ENCODE results near the gene TBRG1.
"Not testable (repeated sequence)": the region's sequence is repeated elsewhere in the genome, so short reads cannot be mapped to it uniquely, and the experiment has no call there.

The TBRG1 gene, protein sequence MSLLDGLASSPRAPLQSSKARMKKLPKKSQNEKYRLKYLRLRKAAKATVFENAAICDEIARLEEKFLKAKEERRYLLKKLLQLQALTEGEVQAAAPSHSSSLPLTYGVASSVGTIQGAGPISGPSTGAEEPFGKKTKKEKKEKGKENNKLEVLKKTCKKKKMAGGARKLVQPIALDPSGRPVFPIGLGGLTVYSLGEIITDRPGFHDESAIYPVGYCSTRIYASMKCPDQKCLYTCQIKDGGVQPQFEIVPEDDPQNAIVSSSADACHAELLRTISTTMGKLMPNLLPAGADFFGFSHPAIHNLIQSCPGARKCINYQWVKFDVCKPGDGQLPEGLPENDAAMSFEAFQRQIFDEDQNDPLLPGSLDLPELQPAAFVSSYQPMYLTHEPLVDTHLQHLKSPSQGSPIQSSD

DNA sequence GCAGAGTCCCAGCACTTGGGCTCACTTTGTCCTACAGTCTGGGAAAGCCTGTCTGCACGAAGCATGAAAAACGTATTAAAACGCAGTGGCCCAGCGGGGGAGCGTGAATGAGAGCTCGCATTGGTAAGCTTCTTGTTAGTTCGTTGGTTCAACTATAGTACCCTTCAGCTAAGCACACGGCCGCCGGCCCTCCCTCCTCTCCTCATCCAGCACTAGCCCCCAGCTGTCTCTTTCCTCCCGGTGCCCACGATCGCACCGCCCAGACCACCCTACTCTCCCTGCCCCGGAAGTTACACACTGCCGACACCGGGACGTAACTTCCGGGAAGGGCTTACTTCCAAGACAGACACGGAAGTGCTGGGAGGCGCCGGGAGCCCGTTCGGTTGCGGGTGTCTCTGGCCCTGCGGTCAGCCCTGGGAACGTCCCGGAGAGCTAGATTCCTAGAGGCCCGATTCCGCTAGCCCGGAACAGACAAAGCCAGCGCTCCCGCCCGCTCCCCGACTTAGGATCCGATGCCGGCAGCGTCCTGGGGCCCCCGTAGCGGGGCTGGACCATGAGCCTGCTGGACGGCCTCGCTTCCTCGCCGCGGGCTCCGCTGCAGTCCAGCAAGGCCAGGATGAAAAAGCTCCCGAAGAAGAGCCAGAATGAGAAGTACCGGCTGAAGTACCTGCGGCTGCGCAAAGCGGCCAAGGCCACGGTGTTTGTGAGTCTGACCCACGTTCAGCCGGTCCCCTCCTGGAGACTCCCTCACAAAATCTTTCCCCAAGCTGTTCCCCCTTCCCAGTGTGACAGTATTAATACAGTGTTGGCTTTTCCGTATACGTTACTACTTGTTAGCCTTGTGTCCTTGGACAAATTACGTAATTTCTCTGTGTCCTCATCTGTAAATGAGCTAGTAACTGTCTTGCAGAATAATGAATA, at the start of gene TBRG1:
TSS of gene TBRG1 (plus strand) at position 334 of the 921 bp plus-strand sequence. CDS start at position 554, 220 bp downstream.
- peak; percentile 69 to 76 for DNase-seq (ENCODE audit: extremely low read depth in 1 of 2, low read depth in 1 of 2)

GRCh38 chr11:124577716-124578427, 44.8 kb upstream of the TBRG1 start:
- DNase-seq (ENCODE audit: extremely low read depth in 1 of 2, low read depth in 1 of 2), result no peak

DNA sequence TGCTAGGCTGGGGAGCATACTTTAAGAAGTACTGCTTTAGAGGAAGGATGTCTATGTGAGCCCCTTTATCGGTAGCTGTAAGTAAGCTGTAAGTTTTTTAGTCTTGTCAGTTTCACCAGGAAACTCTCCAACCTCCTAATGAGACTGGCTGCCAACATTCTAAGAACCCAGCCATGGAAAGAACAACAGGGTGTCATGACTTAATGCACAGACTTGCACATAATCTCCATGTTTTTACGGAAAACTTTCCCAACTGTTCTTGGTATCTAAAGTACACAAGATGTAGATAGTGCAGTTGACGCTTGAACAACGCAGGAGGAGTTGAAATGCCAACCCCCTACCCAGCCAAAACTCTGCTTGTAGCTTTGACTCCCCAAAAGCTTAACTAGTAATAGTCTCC, 43.9 kb upstream of the TBRG1 start:
- DNase-seq (ENCODE audit: extremely low read depth in 1 of 2, low read depth in 1 of 2), result no peak

GRCh38 chr11:124581817-124582216, 40.8 kb upstream of the TBRG1 start:
- DNase-seq (ENCODE audit: extremely low read depth in 1 of 2, low read depth in 1 of 2), result no peak

GRCh38 chr11:124582565-124582964, 40.1 kb upstream of the TBRG1 start:
- DNase-seq (ENCODE audit: extremely low read depth in 1 of 2, low read depth in 1 of 2), result no peak

- no peak for DNase-seq (ENCODE audit: extremely low read depth in 1 of 2, low read depth in 1 of 2)
Observed at GRCh38 chr11:124583781-124584180, 38.9 kb upstream of the TBRG1 start.

GRCh38 chr11:124584681-124585372, 37.8 kb upstream of the TBRG1 start:
- DNase-seq (ENCODE audit: extremely low read depth in 1 of 2, low read depth in 1 of 2), result no peak

GRCh38 chr11:124586238-124586860, 36.3 kb upstream of the TBRG1 start:
- no peak for DNase-seq (ENCODE audit: extremely low read depth in 1 of 2, low read depth in 1 of 2)

DNA sequence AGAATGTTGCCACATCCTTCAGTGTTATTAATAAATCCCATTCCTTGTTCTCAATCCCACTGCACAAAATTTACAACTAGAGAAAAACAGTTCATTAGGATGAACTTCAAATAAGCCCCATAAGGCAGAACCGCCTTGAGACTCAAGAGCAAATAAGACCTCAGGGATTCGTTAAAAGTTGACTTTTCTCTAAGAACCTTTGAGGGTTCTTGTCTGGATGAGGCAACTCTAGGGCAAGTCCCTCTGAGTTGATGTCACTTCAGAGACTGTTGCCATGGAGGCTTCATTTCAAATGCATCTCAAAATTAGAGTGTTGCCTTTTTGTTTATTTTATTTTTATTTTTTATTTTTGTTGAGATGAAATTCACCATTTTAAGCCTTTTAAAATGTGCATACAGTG, 31.2 kb upstream of the TBRG1 start:
- DNase-seq (ENCODE audit: extremely low read depth in 1 of 2, low read depth in 1 of 2), result no peak

DNA sequence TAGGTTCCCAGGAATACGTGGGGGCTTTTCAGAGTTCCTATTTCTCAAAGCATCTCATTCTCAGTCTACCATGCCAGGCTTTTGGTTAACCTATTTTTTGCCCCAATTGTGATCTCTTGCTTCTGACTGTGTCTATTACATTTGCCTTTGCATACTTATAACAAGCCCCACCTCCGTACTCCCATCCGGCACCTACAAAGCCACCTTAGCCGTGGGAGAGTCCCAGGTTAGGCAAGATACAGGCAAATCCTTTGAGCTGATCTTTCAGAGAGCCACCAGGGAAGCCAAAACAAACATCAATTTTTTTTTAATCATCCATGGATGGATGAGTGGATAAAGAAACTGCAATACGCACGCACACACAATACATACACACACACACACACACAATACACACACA, 30.0 kb upstream of the TBRG1 start:
- DNase-seq (ENCODE audit: extremely low read depth in 1 of 2, low read depth in 1 of 2), result no peak

DNA sequence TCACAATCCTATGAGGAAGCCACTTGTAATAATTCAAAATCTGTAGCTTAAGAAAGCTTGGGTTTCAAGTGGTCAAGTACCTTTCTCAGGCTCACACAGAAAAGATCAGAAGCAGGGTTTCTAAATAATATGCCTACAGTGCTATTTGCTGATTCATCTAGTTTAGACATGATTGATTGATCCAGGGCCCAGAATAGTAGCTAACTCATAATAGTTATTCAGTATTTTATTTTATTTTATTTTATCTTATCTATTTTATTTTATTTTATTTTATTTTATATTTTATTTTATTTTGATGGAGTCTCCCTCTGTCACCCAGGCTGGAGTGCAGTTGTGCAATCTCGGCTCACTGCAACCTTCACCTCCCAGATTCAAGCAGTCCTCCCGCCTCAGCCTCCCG, 27.4 kb upstream of the TBRG1 start:
- DNase-seq (ENCODE audit: extremely low read depth in 1 of 2, low read depth in 1 of 2), result no peak

GRCh38 chr11:124597626-124598025, 25.0 kb upstream of the TBRG1 start:
- no peak for DNase-seq (ENCODE audit: extremely low read depth in 1 of 2, low read depth in 1 of 2)

GRCh38 chr11:124600621-124601320, 21.9 kb upstream of the TBRG1 start:
- DNase-seq (ENCODE audit: extremely low read depth in 1 of 2, low read depth in 1 of 2), result no peak

- DNase-seq (ENCODE audit: extremely low read depth in 1 of 2, low read depth in 1 of 2), result no peak
Observed at GRCh38 chr11:124602193-124602592, 20.5 kb upstream of the TBRG1 start.

DNA sequence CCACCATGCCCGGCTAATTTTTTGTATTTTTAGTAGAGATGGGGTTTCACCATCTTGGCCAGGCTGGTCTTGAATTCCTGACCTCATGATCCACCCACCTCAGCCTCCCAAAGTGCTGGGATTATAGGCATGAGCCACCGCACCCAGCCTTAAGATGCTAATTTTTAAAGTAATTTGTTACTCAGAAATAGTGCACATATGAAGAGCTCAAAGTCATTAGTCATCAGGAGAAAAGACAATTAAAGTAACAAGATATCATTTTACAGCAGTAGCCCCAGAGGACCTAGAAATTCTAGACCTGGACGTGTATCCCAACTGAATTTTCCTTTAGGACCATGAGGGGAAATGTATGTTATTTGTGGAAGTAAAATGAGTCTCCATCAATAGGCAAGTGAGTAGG, 19.9 kb upstream of the TBRG1 start:
- not testable (repeated sequence) for DNase-seq (ENCODE audit: extremely low read depth in 1 of 2, low read depth in 1 of 2)

GRCh38 chr11:124605719-124606118, 16.9 kb upstream of the TBRG1 start:
- DNase-seq (ENCODE audit: extremely low read depth in 1 of 2, low read depth in 1 of 2), result no peak

DNA sequence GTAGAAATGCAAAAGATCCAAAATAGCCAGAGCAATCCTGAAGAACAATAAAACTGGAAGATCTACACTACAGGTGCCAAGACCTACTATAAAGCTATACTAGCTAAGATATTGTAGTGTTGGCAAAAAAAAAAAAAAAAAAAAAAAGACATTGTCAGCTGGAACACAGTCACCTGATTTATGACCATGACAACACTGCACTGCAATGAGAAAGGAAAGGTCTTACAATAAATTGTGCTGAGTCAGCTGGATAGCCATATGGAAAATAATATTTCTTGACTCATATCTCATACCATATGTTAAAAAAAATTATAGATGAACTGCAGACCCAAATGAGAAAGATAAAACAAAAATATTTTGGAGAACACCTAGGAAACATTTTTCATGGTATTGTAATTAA, 14.5 kb upstream of the TBRG1 start:
- DNase-seq (ENCODE audit: extremely low read depth in 1 of 2, low read depth in 1 of 2), result no peak

GRCh38 chr11:124610295-124610694, 12.4 kb upstream of the TBRG1 start:
- no peak for DNase-seq (ENCODE audit: extremely low read depth in 1 of 2, low read depth in 1 of 2)

- no peak for DNase-seq (ENCODE audit: extremely low read depth in 1 of 2, low read depth in 1 of 2)
Observed at GRCh38 chr11:124611064-124611463, 11.6 kb upstream of the TBRG1 start, which contains the start of gene PANX3. Gene PANX3, plus strand, starts transcription at chr11:124611428. Its CDS starts 129 bp downstream, at chr11:124611557.
